GM12878 (cell line): ENCODE data around the gene CALN1. TPM values are rescaled to one million over a fixed set of nuclear protein-coding genes. Genes with fewer than 3 reads are reported as not detected.

Experiments
- ATAC-seq: fragments of 200-7000 bp; cut with Tn5 transposase; 3 replicates; pipeline ENCODE4 v1.9.1; 2020; ENCODE audit warnings: mild to moderate bottlenecking, moderate library complexity
- BruUV-seq: library from RNA; stranded (reverse); fragments of 400-500 nt; replicated peaks from 2 replicates; lab custom pipeline; 2021; lab: Mats Ljungman, UMichigan
- CTCF ChIA-PET: fragments of 300-600 bp; sonication (Branson Sonifier 250); formaldehyde crosslinking; extraction: SDS; loops from one replicate; lab custom pipeline; 2021; ENCODE audit warnings: inconsistent platforms; lab: Yijun Ruan, JAX
- POLR2A ChIA-PET: fragments of 350-600 bp; formaldehyde crosslinking; extraction: SDS; loops from one replicate; lab custom pipeline; 2021; ENCODE audit warnings: inconsistent platforms; lab: Charles Lee
- RAD21 ChIA-PET: fragments of 300-600 bp; sonication (Branson Sonifier 250); formaldehyde crosslinking; loops from one replicate; lab custom pipeline; 2023; ENCODE audit warnings: antibody characterized with exemption; ENCODE audit not compliant: unreplicated experiment; lab: Charles Lee
- SMC1A ChIA-PET: fragments of 300-600 bp; sonication (Branson Sonifier 250); formaldehyde crosslinking; loops from one replicate; lab custom pipeline; 2023; ENCODE audit not compliant: unreplicated experiment, uncharacterized antibody; lab: Charles Lee
- DNase-seq: peaks from one replicate; pipeline ENCODE4 v3.0.0-alpha.2; 2011; ENCODE audit warnings: low read depth, low spot score
- FAIRE-seq: peaks from 3 replicates; lab custom pipeline; 2011; peaks lifted over from hg19 to GRCh38; lab: Jason Lieb, UNC
- H2AFZ ChIP-seq: 2 replicates; pipeline ENCODE4 v1.6.0; 2011; ENCODE audit warnings: low read depth, low read length, control low read depth; ENCODE audit not compliant: control insufficient read depth
- H3K27ac ChIP-seq: 2 replicates; pipeline ENCODE4 v1.5.1; 2011; ENCODE audit warnings: control low read depth; ENCODE audit not compliant: control insufficient read depth, insufficient read depth
- H3K27me3 ChIP-seq, 2 experiments: replicated peaks in 1 of 2; 2 replicates each; pipeline versions ENCODE4 v1.6.0 to v1.6.1; 2011; ENCODE audit warnings: low read length in 1 of 2; ENCODE audit not compliant: control insufficient read depth in 2 of 2, insufficient read depth in 2 of 2
- H3K36me3 ChIP-seq, 2 experiments: 2 replicates each; pipeline ENCODE4 v1.5.1; 2011; ENCODE audit warnings: low read length in 1 of 2; ENCODE audit not compliant: control insufficient read depth in 2 of 2, insufficient read depth in 2 of 2
- H3K4me1 ChIP-seq: 2 replicates; pipeline ENCODE4 v1.6.1; 2011; ENCODE audit warnings: mild to moderate bottlenecking, low read length, moderate library complexity, mixed read lengths; ENCODE audit not compliant: control insufficient read depth, insufficient read depth
- H3K4me2 ChIP-seq: 2 replicates; pipeline ENCODE4 v1.6.0; 2011; ENCODE audit warnings: control low read depth; ENCODE audit not compliant: control insufficient read depth, insufficient read depth
- H3K4me3 ChIP-seq: fragments of 200-600 bp; sonication (generic); 2 replicates; pipeline ENCODE4 v1.5.1; 2016
- H3K79me2 ChIP-seq: 2 replicates; pipeline ENCODE4 v1.6.0; 2011; ENCODE audit warnings: low read length; ENCODE audit not compliant: control insufficient read depth, insufficient read depth
- H3K9ac ChIP-seq: 2 replicates; pipeline ENCODE4 v1.8.0; 2011; ENCODE audit warnings: low read length, control low read depth, mixed read lengths; ENCODE audit not compliant: control insufficient read depth, insufficient read depth
- H3K9me3 ChIP-seq: replicated peaks from 3 replicates; pipeline ENCODE4 v1.5.1; 2011; ENCODE audit warnings: mild to moderate bottlenecking, low read length; ENCODE audit not compliant: control insufficient read depth, insufficient read depth
- H4K20me1 ChIP-seq: 2 replicates; pipeline ENCODE4 v1.6.0; 2011; ENCODE audit not compliant: control insufficient read depth, insufficient read depth
- CREB1 ChIP-seq: IDR thresholded peaks from 2 replicates; pipeline ENCODE4 v1.6.1; 2012; ENCODE audit warnings: low read depth, mild to moderate bottlenecking, inconsistent platforms
- HDAC6 ChIP-seq: fragments of 200-600 bp; sonication (generic); IDR thresholded peaks from one replicate; pipeline ENCODE4 v1.8.0; 2017; ENCODE audit warnings: antibody characterized with exemption; ENCODE audit not compliant: unreplicated experiment
- KAT2A ChIP-seq: conservative IDR thresholded peaks from 2 replicates; pipeline ENCODE4 v1.6.1; 2011; ENCODE audit warnings: low read depth, low read length; ENCODE audit not compliant: control insufficient read depth
- KDM1A ChIP-seq: fragments of 200-600 bp; sonication (generic); IDR thresholded peaks from 2 replicates; pipeline ENCODE4 v1.6.1; 2016; ENCODE audit warnings: borderline replicate concordance
- NKRF ChIP-seq: fragments of 450-650 bp; conservative IDR thresholded peaks from 2 replicates; pipeline ENCODE4 v1.6.1; 2017; ENCODE audit warnings: mild to moderate bottlenecking, moderate library complexity
- NR2C1 ChIP-seq: fragments of 450-650 bp; IDR thresholded peaks from 2 replicates; pipeline ENCODE4 v1.6.1; 2017; ENCODE audit warnings: antibody characterized with exemption, mild to moderate bottlenecking, moderate library complexity
- PBX3 ChIP-seq: IDR thresholded peaks from 2 replicates; pipeline ENCODE4 v1.6.1; 2011; ENCODE audit warnings: mild to moderate bottlenecking, low read depth, low read length, moderate library complexity; ENCODE audit not compliant: insufficient replicate concordance
- POLR2A ChIP-seq: IDR thresholded peaks from 2 replicates; pipeline ENCODE4 v1.6.1; 2011; ENCODE audit warnings: low read depth, mild to moderate bottlenecking, low read length
- POU2F2 ChIP-seq: IDR thresholded peaks from 3 replicates; pipeline ENCODE4 v1.6.1; 2011; ENCODE audit warnings: low read depth, mild to moderate bottlenecking, low read length, borderline replicate concordance
- SUZ12 ChIP-seq: fragments of 200-600 bp; sonication (generic); IDR thresholded peaks from one replicate; pipeline ENCODE4 v1.6.1; 2018; ENCODE audit warnings: antibody characterized with exemption, mild to moderate bottlenecking; ENCODE audit not compliant: unreplicated experiment
- YY1 ChIP-seq: IDR thresholded peaks from 2 replicates; pipeline ENCODE4 v1.6.1; 2011; ENCODE audit warnings: low read depth, mild to moderate bottlenecking, low read length
- ZNF384 ChIP-seq: IDR thresholded peaks from 2 replicates; pipeline ENCODE4 v1.6.1; 2012; ENCODE audit warnings: low read depth, mild to moderate bottlenecking, low read length, improper control_type of control experiment, borderline replicate concordance
- WGBS: methylation state at CpG from one replicate; pipeline ENCODE4 v1.1.6; 2016; ENCODE audit warnings: low lambda C conversion rate; ENCODE audit not compliant: insufficient replicate concordance, insufficient coverage; ENCODE audit errors: missing lambda C conversion rate; 5-methylcytosine and 5-hydroxymethylcytosine counted together
- in situ Hi-C: fragments of 300-500 bp; cut with MboI; formaldehyde crosslinking; loops from 9 replicates; pipeline ENCODE4 v1.14.3; 2018; ENCODE audit warnings: mixed read lengths
- intact Hi-C: fragments of 100-400 bp; cut with micrococcal nuclease; formaldehyde crosslinking; loops from one replicate; pipeline ENCODE4 v1.14.2; 2022; ENCODE audit not compliant: unreplicated experiment
- polyA plus RNA-seq, 11 experiments: library from polyadenylated mRNA; depleted of rRNA in 4 of 11; unstranded in 6 of 11; stranded (reverse) in 5 of 11; fragments of >200 nt; fragmentation: Nextera tagmentation in 4 of 11; fragmentation: Illumina TruSeq in 1 of 11; extraction: Ambion mirVana in 4 of 11; extraction: Trizol in 1 of 11; gene quantifications; 1 replicate in 1 of 11; 2 replicates in 10 of 11; pipeline versions ENCODE4 v1.2.1 to v1.2.3, GENCODE V29; 2011 to 2016; ENCODE audit warnings: inconsistent platforms in 2 of 11, missing spikeins in 2 of 11, low read depth in 1 of 11
- total RNA-seq, 4 experiments: library from RNA; depleted of rRNA in 3 of 4; stranded (reverse); fragments of >200 nt in 3 of 4; fragmentation: Illumina TruSeq in 1 of 4; extraction: Trizol in 1 of 4; gene quantifications; 2 replicates each; pipeline versions ENCODE4 v1.2.1 to v1.2.3, GENCODE V29; 2013 to 2021

CALN1 gene
- total and polyA plus RNA-seq, 10 of the 15 experiments (the other 5 are each of a cell fraction or from before 2014, with no cell fraction given), result 0.48 to 15.3 (median 1.6) TPM

GRCh38 chr7:71817916-71818315, 594.2 kb downstream of the CALN1 start:
- Histone ChIP-seq H3K4me2 (no peak overlapping the region), H3K9me3 (no peaks in the 10 kb centered on the region; the same call in 2 of the 3 replicates), H3K9ac (no peak overlapping the region), H3K27ac (no peak overlapping the region), H4K20me1 (no peaks in the 10 kb centered on the region), H3K4me1 (no peaks in the 10 kb centered on the region), H3K27me3 (no peaks in the 10 kb centered on the region), H3K4me3 (no peak overlapping the region), H2AFZ (no peak overlapping the region), H3K79me2 (no peaks in the 10 kb centered on the region), H3K36me3 (no peaks in the 10 kb centered on the region)
- WGBS, result 36% methylated on average over 1 of the region's 1 CpG
- no peak for DNase-seq
- CTCF ChIA-PET, result no interaction called here
- intact Hi-C loops, result no loop called here
- in situ Hi-C loops, result no loop called here
- SMC1A ChIA-PET, result no interaction called here
- no peak for ATAC-seq
- no peak for TF ChIP-seq SUZ12
- no peak for TF ChIP-seq KAT2A
- TF ChIP-seq HDAC6, result no peak
- TF ChIP-seq ZNF384, result no peak
- no peak for TF ChIP-seq POU2F2
- TF ChIP-seq KDM1A, result no peak
- TF ChIP-seq CREB1, result no peak
- TF ChIP-seq NR2C1, result no peak
- TF ChIP-seq NKRF, result no peak
- TF ChIP-seq PBX3, result no peak
- TF ChIP-seq YY1, result no peak
- no peak for TF ChIP-seq POLR2A
- POLR2A ChIA-PET, result no interaction called here
- BruUV-seq, result no TSS peak
- RAD21 ChIA-PET, result no interaction called here
- FAIRE-seq, result no peak
